Trophoblast cell (in vitro differentiated cells and primary cell): ENCODE results near the gene PRKN.

Experiments used
- DNase-seq, 2 donors: peaks; one replicate each; pipeline ENCODE4 v3.0.0-alpha.2; 2016
- H2AFZ ChIP-seq: 2 replicates; pipeline ENCODE4 v1.6.1; 2013; ENCODE audit warnings: low read length, moderate library complexity, mild to moderate bottlenecking; ENCODE audit not compliant: insufficient read depth, poor library complexity
- H2AK5ac ChIP-seq: 2 replicates; pipeline ENCODE4 v1.6.1; 2013; ENCODE audit warnings: mild to moderate bottlenecking, low read length
- H2BK120ac ChIP-seq: 2 replicates; pipeline ENCODE4 v1.6.1; 2013; ENCODE audit warnings: low read length, mild to moderate bottlenecking, moderate library complexity; ENCODE audit not compliant: insufficient read depth, poor library complexity
- H2BK12ac ChIP-seq: 2 replicates; pipeline ENCODE4 v1.6.1; 2013; ENCODE audit warnings: mild to moderate bottlenecking, low read length, moderate library complexity
- H2BK5ac ChIP-seq: 2 replicates; pipeline ENCODE4 v1.6.1; 2013; ENCODE audit warnings: low read length, low read depth, moderate library complexity, mild to moderate bottlenecking; ENCODE audit not compliant: poor library complexity
- H3K14ac ChIP-seq: 2 replicates; pipeline ENCODE4 v1.6.1; 2013; ENCODE audit warnings: mild to moderate bottlenecking, low read length
- H3K18ac ChIP-seq: 2 replicates; pipeline ENCODE4 v1.6.1; 2013; ENCODE audit warnings: mild to moderate bottlenecking, low read length
- H3K23ac ChIP-seq: 2 replicates; pipeline ENCODE4 v1.6.1; 2013; ENCODE audit warnings: low read length
- H3K27ac ChIP-seq: 2 replicates; pipeline ENCODE4 v1.5.1; 2013; ENCODE audit warnings: low read depth, mild to moderate bottlenecking, inconsistent platforms, low read length, moderate library complexity
- H3K27me3 ChIP-seq: 2 replicates; pipeline ENCODE4 v1.6.1; 2013; ENCODE audit warnings: inconsistent platforms, mild to moderate bottlenecking, low read length, moderate library complexity; ENCODE audit not compliant: insufficient read depth
- H3K36me3 ChIP-seq, 2 experiments: 1 replicate in 1 of 2; 2 replicates in 1 of 2; pipeline ENCODE4 v1.6.1; 2013; ENCODE audit warnings: low read length in 2 of 2, mild to moderate bottlenecking in 2 of 2, moderate library complexity in 1 of 2; ENCODE audit not compliant: insufficient read depth in 2 of 2, control insufficient read depth in 1 of 2
- H3K4ac ChIP-seq: 2 replicates; pipeline ENCODE4 v1.6.1; 2013; ENCODE audit warnings: low read depth, mild to moderate bottlenecking, low read length, moderate library complexity
- H3K4me1 ChIP-seq, 2 experiments: 1 replicate in 1 of 2; 2 replicates in 1 of 2; pipeline ENCODE4 v1.6.1; 2013; ENCODE audit warnings: low read length in 2 of 2, mild to moderate bottlenecking in 2 of 2, moderate library complexity in 1 of 2; ENCODE audit not compliant: insufficient read depth in 2 of 2, control insufficient read depth in 1 of 2
- H3K4me2 ChIP-seq: 2 replicates; pipeline ENCODE4 v1.6.1; 2013; ENCODE audit warnings: inconsistent platforms, mild to moderate bottlenecking, low read length, moderate library complexity
- H3K4me3 ChIP-seq: 2 replicates; pipeline ENCODE4 v1.5.1; 2013; ENCODE audit warnings: mild to moderate bottlenecking, low read depth, low read length, inconsistent platforms
- H3K79me1 ChIP-seq: one replicate; pipeline ENCODE4 v1.6.1; 2013; ENCODE audit warnings: low read length
- H3K79me2 ChIP-seq: 2 replicates; pipeline ENCODE4 v1.6.1; 2013; ENCODE audit warnings: low read length, mild to moderate bottlenecking; ENCODE audit not compliant: control insufficient read depth, insufficient read depth, poor library complexity
- H3K9ac ChIP-seq: 2 replicates; pipeline ENCODE4 v1.6.1; 2013; ENCODE audit warnings: mild to moderate bottlenecking, low read length
- H3K9me3 ChIP-seq: 2 replicates; pipeline ENCODE4 v1.6.1; 2013; ENCODE audit warnings: low read depth, mild to moderate bottlenecking, control low read depth, inconsistent platforms, low read length; ENCODE audit not compliant: insufficient read depth
- H4K12ac ChIP-seq: 2 replicates; pipeline ENCODE4 v1.6.1; 2013; ENCODE audit warnings: low read depth, mild to moderate bottlenecking, low read length, moderate library complexity
- H4K8ac ChIP-seq: 2 replicates; pipeline ENCODE4 v1.6.1; 2013; ENCODE audit warnings: low read depth, mild to moderate bottlenecking, low read length, moderate library complexity
- H4K91ac ChIP-seq: one replicate; pipeline ENCODE4 v1.6.1; 2013; ENCODE audit warnings: low read depth, mild to moderate bottlenecking, low read length, moderate library complexity
- WGBS: extraction: QIAGEN DNeasy Blood & Tissue Kit; methylation state at CpG from one replicate; pipeline ENCODE4 v1.1.7; 2013; ENCODE audit warnings: missing lambda C conversion rate; ENCODE audit not compliant: insufficient read length, insufficient coverage; ENCODE audit errors: extremely low coverage; 5-methylcytosine and 5-hydroxymethylcytosine counted together

Gene PRKN

DNA sequence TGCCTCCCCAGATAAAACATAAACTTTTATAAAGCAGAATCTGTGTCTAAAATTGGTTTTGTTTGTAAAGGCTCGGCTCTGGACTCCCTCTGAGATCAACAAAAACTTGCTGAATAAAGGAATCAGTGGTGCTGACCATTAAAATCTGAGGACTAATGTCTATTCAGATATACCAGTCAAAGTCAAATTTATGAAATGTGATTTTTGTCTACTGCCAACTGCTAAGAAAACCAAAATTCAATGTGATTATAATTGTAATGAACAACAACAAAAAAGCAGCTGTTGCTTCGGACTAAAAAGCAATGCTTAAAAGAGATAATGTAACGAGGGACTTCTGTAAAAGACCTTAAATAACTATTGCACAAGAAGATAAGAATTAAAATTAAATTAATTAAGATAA, 26.6 kb downstream of the PRKN start:
- no peak overlapping the region for H4K91ac ChIP-seq
- H4K8ac ChIP-seq = no peak overlapping the region
- H3K23ac ChIP-seq = no peak overlapping the region
- H3K27ac ChIP-seq = no peak overlapping the region
- H3K4me3 ChIP-seq = no peak overlapping the region
- no peak overlapping the region for H3K18ac ChIP-seq
- H2AK5ac ChIP-seq = no peak overlapping the region
- H2BK12ac ChIP-seq = no peak overlapping the region
- H3K36me3 ChIP-seq = no peaks in the 10 kb centered on the region
- no peaks in the 10 kb centered on the region for H3K79me2 ChIP-seq
- no peak overlapping the region for H2BK5ac ChIP-seq
- H3K79me1 ChIP-seq = no peaks in the 10 kb centered on the region
- no peak overlapping the region for H2BK120ac ChIP-seq
- DNase-seq = no peak
- no peak overlapping the region for H3K14ac ChIP-seq
- no peak overlapping the region for H3K4ac ChIP-seq
- no peaks in the 10 kb centered on the region for H3K27me3 ChIP-seq
- no peak overlapping the region for H2AFZ ChIP-seq
- H3K9me3 ChIP-seq = no peaks in the 10 kb centered on the region
- no peak overlapping the region for H3K9ac ChIP-seq
- H3K4me1 ChIP-seq = no peaks in the 10 kb centered on the region
- no peak overlapping the region for H3K4me2 ChIP-seq
- H4K12ac ChIP-seq = no peak overlapping the region
- no CpG with 5 or more reads among the region's 3 CpGs for WGBS

DNA sequence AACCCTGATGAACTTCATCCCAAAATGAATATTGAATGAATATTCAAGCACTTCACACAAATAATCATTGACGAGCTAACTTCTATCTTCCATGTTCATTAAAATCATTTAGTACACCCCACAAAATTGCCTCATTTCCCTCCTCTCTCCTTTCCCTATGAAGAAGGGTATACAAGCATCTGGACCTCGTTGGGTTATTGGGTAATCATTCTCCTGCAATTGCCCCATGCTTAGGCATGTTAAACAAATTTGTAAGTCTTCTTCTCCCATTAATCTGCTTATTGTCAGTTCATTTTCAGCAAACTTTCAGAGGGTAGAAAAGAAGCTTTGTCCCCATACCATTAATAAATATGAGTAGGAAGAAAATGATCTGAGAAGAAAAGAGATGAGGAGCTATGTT, 27.6 kb downstream of the PRKN start:
- H2AK5ac ChIP-seq = no peak overlapping the region
- H3K27ac ChIP-seq = no peak overlapping the region
- no peak overlapping the region for H2BK5ac ChIP-seq
- no peak overlapping the region for H3K14ac ChIP-seq
- no peaks in the 10 kb centered on the region for H3K9me3 ChIP-seq
- no peak overlapping the region for H3K4me3 ChIP-seq
- H3K27me3 ChIP-seq = no peaks in the 10 kb centered on the region
- H3K4me2 ChIP-seq = no peak overlapping the region
- no peaks in the 10 kb centered on the region for H3K36me3 ChIP-seq
- H2BK12ac ChIP-seq = no peak overlapping the region
- H3K79me2 ChIP-seq = no peaks in the 10 kb centered on the region
- H4K12ac ChIP-seq = no peak overlapping the region
- no peak overlapping the region for H2BK120ac ChIP-seq
- no peaks in the 10 kb centered on the region for H3K79me1 ChIP-seq
- H3K9ac ChIP-seq = no peak overlapping the region
- H3K4me1 ChIP-seq = no peaks in the 10 kb centered on the region
- H3K18ac ChIP-seq = no peak overlapping the region
- no CpG with 5 or more reads among the region's 2 CpGs for WGBS
- no peak overlapping the region for H2AFZ ChIP-seq
- H3K23ac ChIP-seq = no peak overlapping the region
- H4K8ac ChIP-seq = no peak overlapping the region
- H4K91ac ChIP-seq = no peak overlapping the region
- H3K4ac ChIP-seq = no peak overlapping the region
- DNase-seq = no peak

DNA sequence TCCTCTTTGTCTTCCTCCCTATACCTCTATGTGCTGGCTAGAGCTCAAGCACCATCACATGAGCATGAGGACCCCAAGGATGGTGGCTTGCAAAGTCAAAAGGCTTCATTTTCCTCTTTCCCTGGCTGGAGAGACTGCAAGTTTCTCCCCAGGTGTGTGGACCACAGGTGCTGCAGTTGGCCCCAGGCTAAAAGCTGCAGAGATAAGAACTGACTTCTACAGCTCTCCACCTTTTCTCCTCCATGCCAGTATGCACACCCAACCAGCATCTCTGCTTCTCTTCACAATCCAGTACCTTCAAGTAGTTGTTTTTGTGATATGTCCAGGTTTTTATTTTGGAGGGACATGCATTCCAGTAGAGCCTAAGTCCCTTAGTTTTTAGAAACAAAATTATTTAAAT, 29.1 kb downstream of the PRKN start:
- no peak overlapping the region for H4K91ac ChIP-seq
- H3K14ac ChIP-seq = no peak overlapping the region
- H3K4ac ChIP-seq = no peak overlapping the region
- no peaks in the 10 kb centered on the region for H3K4me1 ChIP-seq
- H2BK12ac ChIP-seq = no peak overlapping the region
- H2BK5ac ChIP-seq = no peak overlapping the region
- no peak overlapping the region for H2AFZ ChIP-seq
- H3K36me3 ChIP-seq = no peaks in the 10 kb centered on the region
- H3K27me3 ChIP-seq = no peaks in the 10 kb centered on the region
- DNase-seq = peak; percentile 19 to 56
- no peak overlapping the region for H3K18ac ChIP-seq
- no peaks in the 10 kb centered on the region for H3K9me3 ChIP-seq
- H4K8ac ChIP-seq = no peak overlapping the region
- no peak overlapping the region for H3K4me2 ChIP-seq
- H4K12ac ChIP-seq = no peak overlapping the region
- H3K23ac ChIP-seq = no peak overlapping the region
- H2AK5ac ChIP-seq = no peak overlapping the region
- no peaks in the 10 kb centered on the region for H3K79me2 ChIP-seq
- H3K27ac ChIP-seq = no peak overlapping the region
- H3K79me1 ChIP-seq = no peaks in the 10 kb centered on the region
- no peak overlapping the region for H3K4me3 ChIP-seq
- no peak overlapping the region for H3K9ac ChIP-seq
- H2BK120ac ChIP-seq = no peak overlapping the region

DNA sequence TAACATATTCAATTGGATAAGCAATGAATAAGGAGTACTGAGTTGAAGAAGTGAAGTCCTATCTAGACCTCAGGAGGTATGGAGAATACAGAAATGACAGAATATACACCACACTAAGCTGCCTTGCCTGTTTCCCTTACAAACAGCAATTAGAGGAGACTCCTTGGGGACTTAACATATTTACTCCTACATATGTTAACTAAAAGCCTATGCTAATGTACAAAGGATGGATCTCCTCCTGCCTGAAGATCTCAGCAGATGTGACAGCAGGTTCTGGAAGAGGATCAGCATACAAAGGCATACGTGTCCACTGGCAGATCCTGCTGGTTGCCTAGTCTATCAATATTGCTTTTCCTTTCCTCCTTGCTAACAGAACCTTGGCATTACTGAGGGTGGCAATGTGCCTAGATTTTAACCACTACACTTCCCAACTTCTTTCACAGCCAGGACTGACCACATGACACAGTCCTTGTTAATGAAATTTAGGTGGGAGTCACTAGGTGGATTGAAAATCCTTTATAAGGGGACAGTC, 29.6 kb downstream of the PRKN start:
- Histone ChIP-seq H3K4ac (no peak overlapping the region), H4K91ac (no peak overlapping the region), H3K27me3 (no peaks in the 10 kb centered on the region), H2BK12ac (no peak overlapping the region), H3K23ac (no peak overlapping the region), H3K4me1 (no peaks in the 10 kb centered on the region), H3K4me2 (no peak overlapping the region), H3K27ac (no peak overlapping the region), H3K14ac (no peak overlapping the region), H3K36me3 (no peaks in the 10 kb centered on the region), H4K12ac (no peak overlapping the region), H2AK5ac (no peak overlapping the region), H2BK5ac (no peak overlapping the region), H3K79me2 (no peaks in the 10 kb centered on the region), H2AFZ (no peak overlapping the region), H3K79me1 (no peaks in the 10 kb centered on the region), H4K8ac (no peak overlapping the region), H3K18ac (no peak overlapping the region), H3K9ac (no peak overlapping the region), H3K9me3 (no peaks in the 10 kb centered on the region), H3K4me3 (no peak overlapping the region), H2BK120ac (no peak overlapping the region)
- WGBS = no CpG with 5 or more reads among the region's 1 CpG
- no peak for DNase-seq
